ENCODE measurements around the gene TRPM8. TPM values are rescaled to one million over a fixed set of nuclear protein-coding genes. Genes with fewer than 3 reads are reported as not detected.

TRPM8 gene
- total and polyA plus RNA-seq, 2 of the 8 experiments (the other 6 are each of a cell fraction or from before 2014, with no cell fraction given): 0.18 to 0.54 TPM

- Histone ChIP-seq H3K9ac (replicated peaks in 1 of 4; ENCODE audit: extremely low read depth in 1 of 4, low read depth in 3 of 4, low read length in 3 of 4) (no peak overlapping the region), H2BK20ac (ENCODE audit: low read length) (no peak overlapping the region), H3K36me3 (ENCODE audit: control insufficient read depth in 2 of 4, insufficient read depth in 4 of 4, low read length in 3 of 4) (no peaks in the 10 kb centered on the region), H3K27ac (ENCODE audit: low read depth, low read length) (no peak overlapping the region), H4K5ac (ENCODE audit: insufficient read length, low read depth, low read length) (no peak overlapping the region), H3K9me3 (ENCODE audit: insufficient read depth in 2 of 2, low read depth in 1 of 2, low read length in 1 of 2) (no peaks in the 10 kb centered on the region), H2BK5ac (ENCODE audit: low read depth, low read length) (no peak overlapping the region), H3K23ac (ENCODE audit: insufficient read length) (no peak overlapping the region), H4K20me1 (replicated peaks in 1 of 2; ENCODE audit: control insufficient read depth in 1 of 2, insufficient read depth in 2 of 2, low read length in 2 of 2) (no peaks in the 10 kb centered on the region), H3K79me1 (ENCODE audit: low read depth, low read length) (no peaks in the 10 kb centered on the region), H3K4me1 (replicated peaks in 1 of 4; ENCODE audit: control insufficient read depth in 3 of 4, insufficient read depth in 4 of 4, low read length in 3 of 4) (peaks cover 0 to 3% (median 1%) of the 10 kb centered on the region in 4 experiments; a peak in 2 of 7 replicates), H2AK5ac (ENCODE audit: low read depth, low read length) (no peak overlapping the region), H3K18ac (ENCODE audit: extremely low read depth, low read length) (no peak overlapping the region), H4K91ac (replicated peaks; ENCODE audit: insufficient read length, low read length) (no peak overlapping the region), H3K14ac (ENCODE audit: insufficient read length) (no peak overlapping the region), H3K4ac (replicated peaks; ENCODE audit: insufficient read length, low read depth, low read length) (no peak overlapping the region), H3K27me3 (replicated peaks in 1 of 4; ENCODE audit: control insufficient read depth in 3 of 4, extremely low read depth in 1 of 4, insufficient read depth in 3 of 4, low read length in 3 of 4) (no peaks in the 10 kb centered on the region), H4K8ac (ENCODE audit: extremely low read depth, insufficient read depth, low read length) (no peak overlapping the region), H3K23me2 (ENCODE audit: low read depth, low read length) (no peaks in the 10 kb centered on the region), H3K4me2 (ENCODE audit: insufficient read depth in 1 of 2, low read depth in 2 of 2, low read length in 2 of 2) (no peak overlapping the region), H3K79me2 (ENCODE audit: control insufficient read depth in 1 of 2, insufficient read depth in 2 of 2, low read length in 2 of 2) (no peaks in the 10 kb centered on the region), H3K56ac (replicated peaks; ENCODE audit: insufficient read length, low read depth, low read length) (no peak overlapping the region), H2AFZ (ENCODE audit: low read length) (no peak overlapping the region), H3K4me3 (ENCODE audit: extremely low read depth in 1 of 4, insufficient read depth in 2 of 4, low read depth in 3 of 4, low read length in 4 of 4) (no peak overlapping the region), H2BK120ac (replicated peaks; ENCODE audit: low read depth, low read length) (no peak overlapping the region), H2BK15ac (ENCODE audit: low read length) (no peak overlapping the region), H2BK12ac (ENCODE audit: low read depth, low read length) (no peak overlapping the region)
- 47% methylated on average over 2 of the region's 2 CpGs; no CpG with 5 or more reads in 1 of the 2 experiments for WGBS, 2 experiments (ENCODE audit: extremely low coverage in 1 of 2, insufficient coverage in 1 of 2, insufficient read length in 1 of 2, insufficient replicate concordance in 2 of 2, low coverage in 1 of 2, low lambda C conversion rate in 2 of 2, missing lambda C conversion rate in 1 of 2)
- no peak for TF ChIP-seq SIX5 (IDR thresholded peaks at IDR 0.05; ENCODE audit: low read depth, low read length)
- TF ChIP-seq CTCF (IDR thresholded peaks at IDR 0.05; ENCODE audit: control extremely low read depth in 1 of 3, insufficient read depth in 1 of 3, low read depth in 1 of 3, low read length in 3 of 3): peak in 2 of 3 experiments; percentile 29 to 43; a peak in 2 of 4 replicates
- no peak for TF ChIP-seq CHD1 (IDR thresholded peaks at IDR 0.05; ENCODE audit: low read depth, low read length)
- TF ChIP-seq RAD21 (IDR thresholded peaks at IDR 0.05 in 1 of 2, conservative IDR thresholded peaks at IDR 0.05 in 1 of 2; ENCODE audit: low read depth in 2 of 2, low read length in 2 of 2): peak; percentile 22 to 39; a peak in 3 of 4 replicates
- ChIA-PET POLR2A (ENCODE audit: partially characterized antibody) (no interaction called here), CTCF (ENCODE audit: partially characterized antibody) (interaction anchor here (0.9 to 2.1 kb wide), 5 partner anchors 10 to 60 kb away, joined by 3 to 7 read pairs (median 5); no protein-coding TSS in a partner anchor)
- no peak for DNase-seq (ENCODE audit: low read depth in 1 of 2, low spot score in 2 of 2)
- FAIRE-seq: peak; percentile 69
Observed at GRCh38 chr2:233915128-233915527, 2.0 kb upstream of the TRPM8 start.
